ENCODE data around the gene PLEKHA6.
"Not testable (repeated sequence)": the region's sequence is repeated elsewhere in the genome, so short reads cannot be mapped to it uniquely, and the experiment has no call there.

Gene PLEKHA6

GRCh38 chr1:204241050-204241449 lies 118.7 kb downstream of the PLEKHA6 start:
- no peak for DNase-seq (ENCODE audit: low read depth)

GRCh38 chr1:204240233-204240632 lies 119.5 kb downstream of the PLEKHA6 start:
- no peak for DNase-seq (ENCODE audit: low read depth)

DNA sequence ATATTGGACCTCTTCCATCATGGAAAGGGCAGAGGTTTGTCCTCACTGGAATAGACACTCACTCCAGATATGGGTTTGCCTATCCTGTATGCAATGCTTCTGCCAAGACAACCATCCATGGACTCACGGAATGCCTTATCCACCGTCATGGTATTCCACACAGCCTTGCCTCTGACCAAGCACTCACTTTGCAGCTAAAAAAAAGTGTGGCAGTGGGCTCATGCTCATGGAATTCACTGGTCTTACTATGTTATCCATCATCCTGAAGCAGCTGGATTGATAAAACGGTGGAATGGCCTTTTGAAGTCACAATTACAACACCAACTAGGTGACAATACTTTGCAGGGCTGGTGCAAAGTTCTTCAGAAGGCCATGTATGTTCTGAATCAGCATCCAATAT lies 120.3 kb downstream of the PLEKHA6 start:
- DNase-seq (ENCODE audit: low read depth) = not testable (repeated sequence)

- not testable (repeated sequence) for DNase-seq (ENCODE audit: low read depth)
These were observed 121.2 kb downstream of the PLEKHA6 start for GRCh38 chr1:204238520-204238919.

DNA sequence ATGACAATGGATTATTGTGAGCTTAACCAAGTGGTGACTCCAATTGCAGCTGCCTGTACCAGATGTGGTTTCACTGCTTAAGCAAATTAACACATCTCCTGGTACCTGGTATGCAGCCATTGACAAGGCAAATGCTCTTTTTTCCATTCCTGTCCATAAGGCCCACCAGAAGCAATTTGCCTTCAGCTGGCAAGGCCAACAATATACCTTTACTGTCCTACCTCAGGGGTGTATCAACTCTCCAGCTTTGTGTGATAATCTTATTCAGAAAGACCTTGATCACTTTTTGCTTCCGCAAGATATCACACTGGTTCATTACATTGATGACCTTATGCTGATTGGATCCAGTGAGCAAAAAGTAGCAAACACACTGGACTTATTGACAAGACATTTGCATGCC lies 122.2 kb downstream of the PLEKHA6 start:
- not testable (repeated sequence) for DNase-seq (ENCODE audit: low read depth)

GRCh38 chr1:204232526-204232925 lies 127.2 kb downstream of the PLEKHA6 start:
- DNase-seq (ENCODE audit: low read depth) = no peak

DNA sequence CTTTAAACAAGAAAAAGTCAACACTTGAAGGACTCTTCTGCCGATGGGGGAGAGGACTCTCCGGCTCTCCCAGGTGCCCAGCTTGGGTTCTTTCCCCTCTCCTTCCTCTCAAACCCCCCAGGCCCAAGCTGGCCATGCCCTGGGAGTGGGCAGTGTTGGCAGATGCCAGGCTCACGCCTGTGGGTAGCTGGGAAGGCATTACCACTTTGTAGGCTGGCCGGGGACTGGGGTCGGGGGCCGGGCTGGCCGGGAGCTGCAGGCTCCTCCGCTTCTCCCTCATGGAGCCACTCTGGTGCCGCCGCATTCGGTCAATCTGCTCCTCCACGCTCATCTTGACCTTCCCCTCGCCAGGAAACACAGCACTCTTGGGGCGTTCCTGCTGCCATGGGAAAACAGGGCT lies 129.5 kb downstream of the PLEKHA6 start:
- no peak for DNase-seq (ENCODE audit: low read depth)

- no peak for DNase-seq (ENCODE audit: low read depth)
These were observed 130.8 kb downstream of the PLEKHA6 start for GRCh38 chr1:204228896-204229295.

DNA sequence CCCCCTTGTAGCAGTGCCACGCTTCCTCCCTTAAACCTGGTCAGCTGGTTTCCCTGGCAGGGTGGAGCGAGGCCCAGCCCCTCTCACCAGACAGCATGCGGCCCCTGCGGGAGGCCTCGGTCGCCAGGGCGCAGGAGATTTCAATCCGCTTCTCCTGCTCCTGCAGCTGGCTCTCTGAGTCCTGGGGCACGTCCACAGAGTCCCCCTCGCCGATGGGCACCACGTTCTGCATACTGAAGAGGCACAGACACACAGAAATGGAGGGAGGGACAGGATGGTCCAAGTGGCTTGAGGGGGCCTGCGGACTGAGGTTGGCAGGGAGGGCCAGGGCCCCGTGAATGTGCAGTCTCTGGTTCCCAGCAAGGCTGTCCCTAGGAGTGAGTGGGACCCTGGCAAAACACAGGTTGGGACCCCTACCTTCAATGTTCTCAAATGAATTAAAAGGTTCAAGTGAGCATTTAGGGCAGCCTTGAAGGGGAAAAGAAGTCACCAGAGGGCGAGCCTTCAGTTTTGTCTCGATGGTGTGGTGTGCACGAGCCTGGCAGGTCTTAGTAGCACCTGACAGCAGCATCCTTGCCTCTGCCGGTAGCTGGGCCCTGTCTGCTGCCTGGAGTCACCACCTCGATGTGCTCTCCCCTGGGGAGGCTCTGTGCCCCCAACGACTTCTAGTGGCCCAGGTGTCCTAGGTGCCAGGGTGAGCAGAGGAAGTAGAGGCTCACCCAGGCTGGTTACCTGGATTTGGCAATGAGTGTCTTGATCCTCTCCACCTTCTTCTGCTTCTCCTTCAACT lies 131.5 kb downstream of the PLEKHA6 start:
- no peak for DNase-seq (ENCODE audit: low read depth)

DNA sequence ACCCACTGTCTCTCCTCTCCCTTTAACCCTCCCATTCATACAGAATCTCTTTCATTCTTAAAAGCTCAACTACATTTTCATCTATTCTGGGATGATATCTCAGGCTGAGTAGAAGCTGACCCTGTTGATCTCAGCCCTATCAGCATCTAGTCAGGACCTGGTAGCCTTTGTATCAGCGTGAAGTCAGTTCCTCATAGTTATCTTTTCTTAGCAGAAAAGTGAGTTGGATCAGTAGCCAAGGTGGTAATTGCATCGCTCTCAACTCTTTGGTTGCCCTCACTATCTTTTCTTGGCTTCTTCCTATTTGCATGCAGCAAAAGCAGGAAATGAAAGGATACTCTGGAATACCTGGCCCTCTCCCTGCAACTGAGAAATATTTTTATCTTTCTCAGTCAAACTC lies 132.4 kb downstream of the PLEKHA6 start:
- DNase-seq (ENCODE audit: low read depth) = no peak

GRCh38 chr1:204225841-204226735 lies 133.6 kb downstream of the PLEKHA6 start:
- no peak for DNase-seq (ENCODE audit: low read depth)

DNA sequence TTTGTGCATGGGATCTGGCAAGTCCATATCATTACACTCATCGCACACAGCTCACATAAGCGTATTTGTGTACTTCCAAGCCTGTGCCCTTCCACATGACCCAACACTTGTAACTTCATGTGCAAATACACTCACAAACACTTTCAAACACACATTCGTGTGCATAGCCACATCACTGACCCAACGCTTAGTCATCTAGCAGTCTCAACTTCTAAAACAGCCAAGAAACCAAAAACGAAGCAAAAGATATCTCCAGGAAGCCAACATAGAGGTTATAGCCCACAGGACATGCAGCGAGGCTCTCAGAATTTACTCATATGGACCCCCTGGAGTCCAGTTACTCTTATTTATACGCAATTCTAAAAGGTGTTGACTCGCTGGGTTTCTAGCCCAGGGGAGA lies 135.1 kb downstream of the PLEKHA6 start:
- DNase-seq (ENCODE audit: low read depth) = no peak

- DNase-seq (ENCODE audit: low read depth) = no peak
These were observed 136.4 kb downstream of the PLEKHA6 start for GRCh38 chr1:204223129-204223860.

- no peak for DNase-seq (ENCODE audit: low read depth)
These were observed 137.0 kb downstream of the PLEKHA6 start for GRCh38 chr1:204222764-204223055.

DNA sequence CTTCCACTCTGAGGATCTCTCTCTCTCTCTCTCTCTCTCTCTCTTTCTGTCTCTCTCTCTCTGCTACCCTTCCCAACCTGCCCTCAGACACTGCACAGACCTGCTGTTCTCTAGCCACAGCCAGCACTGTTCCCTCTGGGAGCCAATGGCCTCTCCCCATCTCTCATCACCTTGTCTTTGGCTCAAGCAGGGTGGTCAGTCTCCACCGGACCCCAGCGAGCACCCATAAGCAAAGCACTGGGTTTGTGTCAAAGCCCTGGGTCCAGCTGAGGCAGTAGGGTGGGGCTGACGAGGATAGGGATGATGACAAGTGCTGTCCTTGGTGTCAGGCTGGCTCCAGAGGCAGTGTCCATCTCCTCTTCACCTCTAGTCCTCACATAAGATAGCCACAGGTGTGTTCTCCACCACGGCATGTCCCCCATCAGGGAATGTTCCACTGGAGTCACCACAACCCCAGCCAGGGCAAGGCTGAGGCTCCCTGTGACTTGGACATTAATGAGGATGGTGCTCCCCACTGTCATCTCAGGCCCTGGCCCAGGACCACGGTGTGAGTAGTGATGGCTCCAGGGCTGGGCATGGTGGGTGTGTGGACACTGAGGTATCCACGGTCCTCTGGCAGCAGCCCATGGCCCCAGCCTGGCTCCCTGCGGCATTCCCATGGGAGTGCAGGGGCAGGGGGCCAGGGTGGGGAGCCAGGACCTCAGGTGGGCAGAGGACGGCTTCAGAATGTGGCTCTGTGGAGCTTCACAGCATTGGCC lies 137.5 kb downstream of the PLEKHA6 start:
- DNase-seq (ENCODE audit: low read depth) = no peak

- DNase-seq (ENCODE audit: low read depth) = no peak
These were observed 138.5 kb downstream of the PLEKHA6 start for GRCh38 chr1:204221271-204221670.

GRCh38 chr1:204219971-204220616 lies 139.6 kb downstream of the PLEKHA6 start:
- DNase-seq (ENCODE audit: low read depth) = no peak

DNA sequence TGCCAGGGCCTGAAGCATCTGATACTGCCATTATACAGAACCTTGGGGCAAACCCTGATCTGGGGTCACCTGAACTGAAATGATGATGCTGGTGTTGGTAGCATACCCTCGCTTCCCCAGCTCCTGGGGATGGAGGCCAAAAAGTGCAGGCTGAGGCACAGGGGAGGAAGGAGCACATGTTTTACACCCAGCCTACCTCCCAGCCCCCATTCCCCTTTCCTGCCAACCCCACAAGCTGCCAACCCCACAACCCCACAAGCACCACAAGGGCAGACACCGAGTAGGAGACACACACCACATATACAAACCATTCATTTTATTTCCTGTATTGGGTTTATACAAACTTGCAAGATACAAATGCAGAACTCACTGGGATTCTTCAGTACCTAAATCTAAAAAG lies 141.2 kb downstream of the PLEKHA6 start:
- DNase-seq (ENCODE audit: low read depth) = no peak

DNA sequence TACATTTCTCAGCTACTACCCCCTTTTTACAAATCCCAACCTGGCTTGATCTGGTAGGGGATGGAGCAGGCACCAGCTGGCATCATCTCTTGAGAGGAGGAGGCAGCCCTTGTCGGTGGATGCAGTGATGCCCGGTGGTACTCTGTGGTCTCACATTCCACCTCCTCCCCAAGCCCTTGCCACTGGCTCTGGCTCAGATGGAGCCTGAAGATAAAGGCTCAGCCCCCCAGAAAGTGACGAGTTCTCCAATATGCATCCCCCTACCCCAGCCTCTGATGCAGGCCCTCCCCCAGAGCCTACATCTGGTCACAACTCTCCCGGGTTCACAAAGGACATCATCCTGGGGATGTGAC lies 142.1 kb downstream of the PLEKHA6 start:
- no peak for DNase-seq (ENCODE audit: low read depth)

GRCh38 chr1:204216880-204217647 lies 142.7 kb downstream of the PLEKHA6 start:
- no peak for DNase-seq (ENCODE audit: low read depth)

DNA sequence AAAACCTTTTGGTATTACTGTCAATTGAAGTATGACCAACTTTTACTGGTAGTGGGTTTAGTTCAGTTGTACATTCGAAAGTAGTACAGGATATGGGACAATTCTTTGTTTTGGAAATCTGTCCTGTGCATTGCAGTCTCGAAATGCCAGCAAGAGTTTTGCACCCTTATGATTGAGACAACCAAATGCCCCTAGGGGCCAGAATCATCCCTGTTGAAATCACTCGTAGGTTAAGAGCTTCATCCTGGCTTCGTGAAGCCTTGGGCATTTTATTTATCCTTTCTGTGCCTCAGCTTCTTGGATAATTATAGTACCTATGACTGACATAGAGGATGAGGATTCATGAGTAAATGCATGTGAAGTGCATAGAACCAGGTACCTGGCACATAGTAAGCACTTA lies 143.5 kb downstream of the PLEKHA6 start:
- DNase-seq (ENCODE audit: low read depth) = no peak
